HG03457 (cell line): Measurements from ENCODE around the gene GLOD4.
"Not testable (repeated sequence)": the region's sequence is repeated elsewhere in the genome, so short reads cannot be mapped to it uniquely, and the experiment has no call there.

Experiments
- ATAC-seq: cut with Tn5 transposase; IDR thresholded peaks from one replicate; pipeline ENCODE4 v1.9.1; 2021; ENCODE audit warnings: moderate number of reproducible peaks; ENCODE audit not compliant: unreplicated experiment

The GLOD4 gene

DNA sequence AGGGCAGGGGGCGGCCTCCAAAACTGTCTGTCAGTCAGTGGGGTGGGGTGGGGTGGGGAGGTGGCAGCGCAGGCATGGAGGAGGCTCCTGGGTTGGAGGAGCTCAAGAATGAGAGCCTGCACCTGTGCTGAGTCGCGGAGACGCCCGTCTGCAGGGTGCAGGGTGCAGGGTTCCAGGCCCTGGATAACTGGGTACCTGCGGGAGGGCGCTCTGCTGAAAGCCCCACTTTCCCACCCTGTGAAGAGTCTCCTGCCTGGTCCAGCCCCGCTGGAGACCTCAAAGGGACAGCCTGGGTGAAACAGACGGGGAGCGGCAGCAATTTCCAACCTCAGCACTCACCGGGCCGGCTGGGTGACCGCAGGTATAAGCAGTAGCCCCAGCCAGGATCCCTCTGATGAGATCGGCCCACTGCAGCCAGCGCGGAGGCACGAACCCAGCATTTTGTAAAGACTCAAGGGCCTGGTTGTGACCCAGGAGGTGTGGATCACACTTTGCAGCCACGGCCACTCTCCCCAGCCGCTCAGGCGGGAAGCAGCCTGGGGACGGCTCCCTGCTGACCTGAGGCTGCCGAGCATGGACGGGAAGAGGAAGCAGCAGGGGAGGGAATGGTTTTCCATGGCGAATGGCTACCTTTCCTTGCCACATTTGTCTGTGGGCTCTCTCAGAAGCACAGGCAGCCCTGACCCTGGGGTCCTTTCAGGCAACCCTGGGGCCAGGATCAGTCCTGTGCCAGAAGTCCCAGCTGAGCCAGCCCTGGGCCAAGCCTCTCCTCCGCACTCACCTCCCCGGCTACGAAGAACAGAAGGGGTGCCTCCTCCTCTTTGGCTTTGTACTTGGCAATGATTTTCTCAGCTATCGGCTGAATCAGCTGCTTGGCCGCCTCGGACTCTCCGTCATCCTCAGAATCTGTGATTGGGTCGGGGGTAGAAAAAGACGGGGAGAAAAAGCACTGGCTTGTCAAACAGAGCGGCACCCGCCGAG lies 21.1 kb upstream of the GLOD4 start:
- no peak for ATAC-seq

DNA sequence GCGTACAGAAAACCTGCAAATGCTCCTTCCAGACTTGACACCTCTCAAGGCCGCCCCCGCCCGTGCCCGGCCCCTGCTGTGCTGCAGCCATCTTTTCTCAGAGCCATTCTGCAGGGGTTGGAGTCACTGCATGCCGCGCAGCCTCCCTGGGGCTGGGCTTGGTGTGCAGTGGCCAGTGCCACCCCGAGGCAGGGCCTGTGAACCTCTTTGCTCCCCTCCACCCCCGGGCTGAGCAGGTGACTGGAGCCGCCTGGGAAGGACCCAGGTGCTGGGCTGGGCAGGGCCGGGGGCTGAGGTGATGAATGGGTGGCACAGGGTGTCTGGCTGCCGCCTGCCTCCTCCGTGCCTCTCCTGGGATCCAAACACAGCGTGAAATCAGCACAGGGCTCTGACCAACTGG lies 20.4 kb upstream of the GLOD4 start:
- no peak for ATAC-seq

DNA sequence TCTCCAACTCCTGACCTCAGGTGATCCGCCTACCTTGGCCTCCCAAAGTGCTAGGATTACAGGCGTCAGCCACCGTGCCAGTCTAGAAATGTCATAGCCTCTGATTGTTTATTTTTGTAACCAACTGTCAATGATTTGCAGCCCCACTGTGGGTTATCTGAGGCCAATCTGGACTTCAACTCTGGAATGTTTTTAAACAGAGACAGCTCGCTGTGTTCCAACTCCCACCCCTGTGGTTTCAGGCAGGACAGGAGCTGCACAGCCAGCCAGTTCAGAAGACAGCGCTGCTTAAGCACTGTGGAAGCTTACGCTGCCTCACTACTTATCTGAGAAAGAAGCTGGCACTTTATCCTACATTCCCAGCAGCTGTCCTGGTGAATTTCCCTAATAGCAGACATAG lies 19.6 kb upstream of the GLOD4 start:
- ATAC-seq = no peak

DNA sequence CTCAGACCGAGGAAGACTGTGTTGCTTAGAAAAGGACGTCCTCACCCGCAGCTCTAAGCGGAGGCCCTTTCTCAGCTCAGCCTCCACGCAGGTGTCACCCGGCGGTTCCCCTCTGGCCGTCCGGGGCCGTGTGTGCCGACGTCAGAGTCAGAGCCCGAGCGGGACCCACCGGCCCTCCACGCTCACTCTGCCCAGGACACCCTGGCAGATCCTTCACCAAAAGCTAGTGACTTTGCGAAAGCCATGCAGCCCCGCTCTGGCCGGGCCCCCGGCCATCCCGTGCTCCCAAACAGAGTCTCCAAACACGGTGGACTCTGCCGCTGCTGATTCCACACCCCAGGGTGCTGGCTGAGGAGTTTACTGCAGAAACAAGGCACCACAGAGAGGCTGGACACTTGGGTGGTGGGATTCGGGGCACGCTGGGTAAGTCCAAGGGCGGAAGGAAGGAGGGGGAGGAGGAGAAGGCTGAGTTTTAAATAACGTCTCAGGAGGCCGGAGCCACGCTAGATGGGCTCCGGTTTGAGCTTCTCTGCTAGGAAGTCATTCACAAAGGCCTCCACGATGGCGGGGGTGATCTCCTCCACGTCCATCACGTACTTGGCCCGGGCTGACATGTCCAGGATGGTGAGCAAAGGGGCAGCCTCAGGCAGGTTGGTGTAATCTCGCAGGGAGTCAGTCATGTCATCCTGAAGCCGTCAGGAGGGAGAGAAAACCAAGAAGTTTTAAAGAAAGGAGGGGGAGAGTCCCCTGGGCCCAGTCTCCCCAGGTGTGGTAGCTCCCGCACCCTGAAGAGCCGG lies 18.6 kb upstream of the GLOD4 start:
- ATAC-seq = no peak

DNA sequence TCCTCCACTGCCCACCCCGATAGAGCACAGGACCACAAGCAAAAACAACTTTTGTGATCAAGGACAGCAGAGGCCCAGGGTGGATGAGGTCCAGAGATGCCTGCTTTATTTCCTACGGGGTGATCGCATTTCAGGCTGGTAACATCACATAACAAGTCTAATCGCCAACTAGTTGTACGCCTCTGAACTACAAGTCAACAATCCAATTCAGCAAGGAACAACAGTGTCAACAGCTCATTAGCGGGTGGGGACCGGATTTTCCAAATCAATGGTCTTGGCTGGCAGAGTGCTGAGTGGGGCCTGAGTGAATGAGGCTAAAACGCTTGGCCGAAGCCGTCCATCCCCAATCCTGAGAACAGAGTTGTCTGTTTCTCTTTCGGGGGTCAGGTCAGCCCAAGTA lies 17.2 kb upstream of the GLOD4 start:
- ATAC-seq = no peak

DNA sequence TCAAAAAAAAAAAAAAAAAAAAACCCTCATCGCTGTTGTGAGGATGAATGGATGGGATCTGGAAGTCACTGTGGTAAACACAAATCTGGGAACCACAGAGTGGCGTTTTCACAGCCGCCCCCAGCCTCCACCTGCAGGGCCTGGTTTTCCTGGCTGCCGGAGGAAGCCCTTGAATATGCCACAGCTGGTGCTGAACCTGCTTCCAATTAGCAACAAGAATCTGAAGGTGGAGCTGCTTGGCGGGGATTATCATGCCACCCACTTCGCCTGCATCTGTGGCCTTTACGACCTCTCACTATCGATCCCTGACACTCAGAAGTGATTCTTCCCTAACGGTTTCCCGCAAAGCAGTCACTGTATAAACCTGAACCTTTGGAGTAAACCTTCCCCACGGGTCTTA lies 16.2 kb upstream of the GLOD4 start:
- no peak for ATAC-seq

DNA sequence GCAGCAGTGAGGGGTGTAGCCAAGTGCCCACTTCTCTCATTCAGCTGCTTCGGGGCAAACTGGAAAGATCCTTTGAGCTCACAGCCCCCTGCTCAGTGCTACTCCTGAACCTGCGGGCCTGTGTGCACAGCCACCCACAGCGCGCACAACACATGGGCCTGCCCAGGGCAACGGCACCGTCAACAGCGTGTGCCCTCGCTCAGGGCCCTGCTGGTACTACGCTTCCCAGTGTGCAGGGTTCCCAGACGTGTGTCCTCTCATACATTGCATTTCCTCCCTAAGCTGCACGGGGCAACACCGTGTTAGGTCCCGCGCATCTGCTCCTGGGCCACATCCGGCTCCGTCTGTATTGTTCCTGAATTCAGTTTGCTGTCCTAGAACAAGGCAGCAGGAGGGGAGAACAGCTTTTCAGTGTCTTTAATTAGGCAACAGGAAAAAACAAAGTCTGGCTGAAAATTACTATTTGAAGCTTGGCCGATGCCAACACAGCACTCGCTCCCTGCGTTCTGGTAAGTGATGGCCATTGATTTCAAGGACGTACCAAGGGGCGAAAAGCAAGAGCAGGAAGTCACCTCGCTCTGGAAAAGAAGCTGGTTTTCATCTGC lies 15.3 kb upstream of the GLOD4 start:
- no peak for ATAC-seq

DNA sequence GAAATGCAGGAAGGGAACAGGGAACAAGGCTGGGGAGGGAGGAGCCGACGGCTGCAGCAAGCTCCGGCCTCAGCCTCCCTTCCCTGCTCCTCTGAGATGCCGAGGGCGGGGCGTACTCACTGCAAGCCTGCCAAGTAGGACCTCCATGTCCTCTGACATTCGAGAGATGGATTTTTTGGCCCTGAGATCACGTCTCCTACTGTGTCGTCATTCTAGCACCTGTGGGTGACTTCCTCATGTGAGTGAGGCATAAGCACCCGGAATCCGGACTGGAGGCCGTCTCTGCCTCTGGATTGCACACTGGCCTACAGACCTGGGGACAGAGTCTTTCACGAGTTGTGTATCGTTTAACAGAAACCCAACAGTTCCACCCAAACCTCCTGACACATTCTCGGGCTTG lies 14.5 kb upstream of the GLOD4 start:
- ATAC-seq = no peak

DNA sequence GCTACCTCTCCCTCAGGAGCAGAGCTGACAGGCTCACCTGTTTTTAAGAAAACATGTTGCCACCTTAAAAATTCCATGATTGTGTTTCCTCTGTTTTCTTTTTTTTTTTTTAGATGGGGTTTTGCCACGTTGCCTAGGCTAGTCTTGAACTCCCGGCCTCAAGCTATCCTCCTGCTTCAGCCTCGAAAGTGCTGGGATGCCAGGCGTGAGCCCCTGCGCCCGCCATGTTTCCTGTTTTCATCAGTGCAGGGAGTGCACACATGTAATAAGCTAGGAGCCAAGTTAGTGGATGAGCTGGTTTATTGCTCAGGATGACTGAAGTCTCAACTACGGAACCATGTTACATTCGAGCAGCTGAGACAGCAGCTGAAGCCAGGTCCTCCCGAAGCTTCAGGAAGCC lies 13.6 kb upstream of the GLOD4 start:
- no peak for ATAC-seq

DNA sequence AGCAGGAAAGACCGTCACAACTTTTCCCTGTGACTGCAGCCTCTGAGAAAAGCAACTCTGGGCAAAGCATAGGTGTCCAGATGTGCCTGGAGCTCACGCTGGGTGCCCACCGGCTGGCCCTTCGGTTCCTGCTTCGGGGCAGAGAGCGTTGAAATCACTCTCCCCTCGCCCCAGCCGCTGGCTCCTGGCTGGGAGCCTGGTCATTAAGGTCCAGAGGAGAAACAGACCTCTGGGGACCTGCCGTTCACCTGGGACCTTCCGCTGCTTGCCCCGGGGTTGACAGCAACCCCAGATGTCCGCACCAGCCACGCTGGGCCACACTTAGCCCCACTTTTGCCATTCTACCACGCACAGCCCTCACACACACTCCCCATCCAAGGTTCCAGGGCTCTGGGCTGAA lies 13.2 kb upstream of the GLOD4 start:
- ATAC-seq = no peak

DNA sequence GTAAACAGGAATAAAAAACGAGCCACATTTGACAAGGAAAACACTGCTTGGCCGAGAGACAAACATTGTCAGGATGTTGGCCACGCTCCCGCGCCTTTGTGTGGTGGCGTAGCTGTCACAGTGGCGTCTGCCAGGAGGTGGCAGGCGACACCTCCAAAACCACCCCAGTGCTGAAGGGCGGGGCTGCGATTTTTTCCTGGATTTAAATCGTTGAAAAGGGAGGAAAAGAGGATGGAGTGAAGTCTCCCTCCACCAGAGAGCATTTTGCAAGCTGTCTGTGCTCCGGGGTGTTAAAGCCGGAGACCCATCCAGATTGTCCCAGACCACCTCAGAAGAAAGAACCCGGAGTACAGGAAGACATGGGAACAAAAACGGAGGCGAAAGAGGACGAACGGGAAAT lies 12.8 kb upstream of the GLOD4 start:
- no peak for ATAC-seq

DNA sequence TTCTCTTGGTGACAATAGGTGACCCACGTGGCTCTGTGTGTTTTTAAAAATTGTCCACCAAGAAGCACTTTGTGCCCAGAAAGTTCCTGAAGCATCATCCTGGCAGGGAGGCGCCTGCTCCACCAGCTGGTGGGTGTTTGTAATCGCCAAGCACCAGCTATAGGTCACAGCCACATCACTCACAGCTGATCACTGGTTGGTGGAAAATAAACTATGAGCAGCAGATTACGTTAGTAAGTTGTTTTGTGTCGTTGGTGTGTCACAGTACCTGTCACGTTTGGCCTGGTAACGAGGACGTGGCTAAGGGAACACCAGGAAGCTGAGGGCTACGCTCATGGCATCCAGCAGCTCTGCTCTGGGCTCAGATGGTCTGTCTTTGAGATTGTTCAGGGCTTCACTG lies 10.2 kb upstream of the GLOD4 start:
- ATAC-seq = no peak

DNA sequence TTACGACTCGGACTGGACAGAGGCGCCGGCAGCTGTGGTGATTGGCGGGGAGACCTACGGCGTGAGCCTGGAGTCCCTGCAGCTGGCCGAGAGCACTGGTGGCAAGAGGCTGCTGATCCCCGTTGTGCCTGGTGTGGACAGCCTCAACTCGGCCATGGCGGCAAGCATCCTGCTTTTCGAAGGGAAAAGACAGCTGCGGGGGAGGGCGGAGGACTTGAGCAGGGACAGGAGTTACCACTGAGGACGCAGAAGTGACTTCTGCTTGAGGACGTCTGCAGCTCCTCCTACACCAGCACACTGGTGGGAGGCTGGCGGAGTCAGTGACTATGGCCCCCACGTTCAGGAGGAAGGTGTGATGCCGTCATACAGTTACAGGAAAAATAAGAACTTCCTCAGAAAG lies 9.7 kb upstream of the GLOD4 start:
- ATAC-seq = no peak

DNA sequence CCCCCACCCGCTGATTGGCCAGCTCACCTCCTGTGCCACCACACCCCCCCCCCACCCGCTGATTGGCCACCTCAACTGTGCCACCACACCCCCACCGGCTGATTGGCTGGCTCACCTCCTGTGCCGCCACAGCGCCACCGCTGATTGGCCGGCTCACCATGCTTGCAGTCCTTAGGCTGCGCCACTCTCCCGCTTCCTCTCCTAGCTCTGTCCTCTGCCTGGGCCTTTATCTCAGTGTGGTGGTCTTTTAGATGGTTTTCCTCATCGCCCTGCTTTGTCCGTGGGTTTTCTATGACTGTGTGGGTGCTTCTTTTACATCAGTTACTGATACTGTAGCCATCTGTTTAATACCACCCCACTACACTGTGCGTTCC lies 8.8 kb upstream of the GLOD4 start:
- ATAC-seq = not testable (repeated sequence)

DNA sequence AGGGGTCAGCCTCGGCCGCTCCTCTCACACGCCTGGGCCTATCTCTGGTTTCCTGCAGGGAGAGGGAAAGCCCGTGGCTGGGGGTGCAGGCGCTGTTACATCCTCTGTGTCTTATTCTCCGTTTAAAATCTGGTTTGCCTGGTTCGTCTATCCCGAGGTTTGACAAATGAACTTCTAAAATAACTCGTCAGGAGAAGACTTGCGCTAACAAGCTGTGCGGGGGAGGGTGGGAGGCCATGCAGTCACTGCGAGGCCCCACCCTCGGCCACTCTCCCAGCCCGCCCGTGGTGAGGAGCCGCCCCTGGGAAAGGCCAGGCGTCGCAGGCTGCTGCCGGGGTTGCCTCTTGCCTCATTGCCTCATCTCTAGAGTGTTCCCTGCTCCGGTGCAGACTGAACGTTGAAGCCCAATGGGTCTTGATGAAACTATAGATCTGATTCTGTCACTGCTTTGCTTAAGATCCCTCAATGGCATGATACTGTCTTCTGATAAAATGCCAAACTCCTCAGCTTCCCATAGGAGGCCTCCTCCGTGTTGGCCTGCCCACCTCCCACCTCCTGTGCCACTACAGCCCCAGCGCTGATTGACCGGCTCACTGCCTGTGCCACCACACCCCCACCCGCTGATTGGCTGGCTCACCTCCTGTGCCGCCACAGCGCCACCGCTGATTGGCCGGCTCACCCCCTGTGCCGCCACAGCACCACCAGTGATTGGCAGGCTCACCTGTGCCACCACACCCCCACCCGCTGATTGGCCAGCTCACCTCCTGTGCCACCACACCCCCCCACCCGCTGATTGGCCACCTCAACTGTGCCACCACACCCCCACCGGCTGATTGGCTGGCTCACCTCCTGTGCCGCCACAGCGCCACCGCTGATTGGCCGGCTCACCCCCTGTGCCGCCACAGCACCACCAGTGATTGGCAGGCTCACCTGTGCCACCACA lies 8.1 kb upstream of the GLOD4 start:
- ATAC-seq = not testable (repeated sequence)

DNA sequence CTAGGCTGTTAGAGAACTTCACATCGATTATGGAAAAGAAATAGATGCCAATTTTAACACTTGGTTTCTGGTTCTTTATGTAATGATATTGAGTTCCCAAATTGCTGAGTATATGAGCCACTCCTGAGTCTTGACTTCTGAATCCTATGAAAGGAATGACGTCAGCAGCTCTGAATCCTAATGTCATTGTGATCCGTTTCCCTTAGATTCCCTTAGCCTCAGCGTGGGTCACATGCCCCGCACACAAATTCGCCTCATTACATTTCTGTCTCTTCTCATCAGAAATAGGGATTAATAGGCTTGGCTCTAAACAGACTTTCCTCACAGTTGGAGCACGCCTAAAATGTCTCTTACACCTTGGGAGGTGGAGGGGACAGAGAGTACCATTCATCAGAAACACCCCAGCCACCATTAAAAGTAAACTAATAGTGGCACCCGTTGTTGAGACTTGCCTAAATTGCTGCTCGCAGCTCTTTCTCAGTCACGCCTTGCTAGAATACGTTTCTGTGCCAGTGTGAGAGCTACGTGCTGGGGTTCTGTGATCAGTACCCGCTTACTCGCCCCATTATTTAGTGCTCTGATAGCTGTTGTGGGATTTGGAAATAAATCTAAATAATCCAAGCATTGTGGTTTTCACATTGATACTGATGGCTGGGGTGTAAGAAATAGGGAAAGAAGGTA lies 7.2 kb upstream of the GLOD4 start:
- no peak for ATAC-seq

DNA sequence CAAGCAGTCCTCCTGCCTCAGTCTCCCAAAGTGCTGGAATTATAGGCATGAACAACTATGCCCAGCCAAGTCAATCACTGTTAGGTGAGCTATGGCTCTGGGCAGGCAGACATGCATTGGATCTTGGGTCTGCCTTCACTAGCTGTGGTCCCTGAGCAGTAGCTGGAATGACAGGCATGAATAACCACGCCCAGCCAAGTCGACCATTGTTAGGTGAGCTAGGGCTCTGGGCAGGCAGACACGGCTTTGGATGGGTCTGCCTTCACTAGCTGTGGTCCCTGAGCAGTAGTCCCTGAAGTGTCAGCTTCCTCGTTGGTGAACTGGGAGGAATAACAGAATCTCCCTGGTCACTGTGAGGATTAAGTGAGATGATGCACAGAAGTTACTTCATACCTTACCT lies 6.5 kb upstream of the GLOD4 start:
- no peak for ATAC-seq

DNA sequence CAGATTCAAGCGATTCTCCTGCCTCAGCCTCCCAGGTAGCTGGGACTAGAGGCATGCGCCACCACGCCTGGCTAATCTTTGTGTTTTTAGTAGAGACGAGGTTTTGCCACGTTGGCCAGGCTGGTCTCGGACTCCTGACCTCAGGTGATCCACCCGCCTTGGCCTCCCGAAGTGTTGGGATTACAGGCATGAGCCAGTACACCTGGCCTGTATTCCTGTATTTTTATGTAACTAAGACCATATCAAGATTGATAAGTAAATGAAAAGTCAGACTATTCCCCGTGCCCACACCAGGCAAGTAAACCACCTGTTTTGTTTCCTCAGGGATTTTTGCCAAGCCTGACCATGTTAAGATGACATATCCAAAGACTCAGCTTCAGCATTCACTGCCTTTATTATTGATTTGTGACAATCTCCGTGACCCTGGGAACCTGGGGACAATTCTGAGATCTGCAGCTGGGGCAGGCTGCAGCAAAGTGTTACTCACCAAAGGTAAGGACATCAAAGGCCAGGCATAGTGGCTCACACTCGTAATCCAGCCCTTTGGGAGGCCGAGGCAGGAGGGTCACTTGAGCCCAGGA lies 5.7 kb upstream of the GLOD4 start:
- no peak for ATAC-seq

DNA sequence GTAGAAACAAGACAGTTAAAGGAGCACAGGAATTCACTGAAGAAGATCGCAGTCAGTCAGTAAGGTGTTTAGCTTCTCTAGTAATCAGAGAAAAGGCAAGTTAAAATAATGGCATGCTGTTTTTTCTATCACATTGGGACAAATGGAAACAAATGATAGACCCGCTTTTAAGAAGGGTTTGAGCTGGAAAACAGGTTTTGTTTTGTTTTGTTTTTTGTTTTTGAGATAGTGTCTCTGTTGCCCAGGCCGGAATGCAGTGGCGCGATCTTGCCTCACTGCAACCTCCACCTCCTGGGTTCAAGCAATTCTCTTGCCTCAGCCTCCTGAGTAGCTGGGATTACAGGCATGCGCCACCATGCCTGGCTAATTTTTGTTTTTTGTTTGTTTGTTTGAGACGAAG lies 3.8 kb upstream of the GLOD4 start:
- not testable (repeated sequence) for ATAC-seq

DNA sequence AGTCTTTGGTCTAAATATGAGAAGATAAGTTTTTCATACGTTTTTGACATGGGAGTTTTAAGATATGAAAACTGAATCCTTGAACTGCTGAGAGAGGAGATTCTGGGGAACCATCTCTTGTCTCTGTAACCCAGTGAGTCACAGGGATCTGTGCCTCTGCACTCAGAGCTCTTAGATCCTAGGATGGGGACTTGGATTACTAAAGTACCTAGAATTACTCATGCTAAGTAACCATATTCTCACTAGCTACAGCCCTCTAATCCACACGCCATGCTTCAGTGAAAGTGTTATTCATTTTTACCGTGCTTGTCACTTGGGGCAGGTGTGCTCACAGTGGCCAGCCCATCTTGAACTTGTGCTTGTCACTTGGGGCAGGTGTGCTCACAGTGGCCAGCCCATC lies 2.1 kb upstream of the GLOD4 start:
- no peak for ATAC-seq
